ENCODE results near the gene TMEM150C. TPM values are rescaled to one million over a fixed set of nuclear protein-coding genes. Genes with fewer than 3 reads are reported as not detected.

Gene TMEM150C
- total RNA-seq, 1 donor from 2014 or later = 13.6 TPM

- H3K27me3 ChIP-seq (ENCODE audit: low read depth) = no peaks in the 10 kb centered on the region
Measured at GRCh38 chr4:82508806-82509428, 52.9 kb downstream of the TMEM150C start.

GRCh38 chr4:82508011-82508410 lies 53.8 kb downstream of the TMEM150C start:
- Histone ChIP-seq H3K27ac (replicated peaks) (no peak overlapping the region), H3K4me3 (no peak overlapping the region), H3K4me1 (no peaks in the 10 kb centered on the region), H3K27me3 (ENCODE audit: low read depth) (no peaks in the 10 kb centered on the region), H3K36me3 (peaks cover 13% of the 10 kb centered on the region), H3K9me3 (replicated peaks) (no peaks in the 10 kb centered on the region)
- intact Hi-C loops (cut with micrococcal nuclease) = no loop called here
- no peak for TF ChIP-seq CTCF (IDR thresholded peaks at IDR 0.05; ENCODE audit: borderline replicate concordance)
- no peak for DNase-seq

More at GRCh38 chr4:82508806-82509428, 52.9 kb downstream of the TMEM150C start:
- Histone ChIP-seq H3K9me3 (replicated peaks) (no peaks in the 10 kb centered on the region), H3K36me3 (peaks cover 5% of the 10 kb centered on the region), H3K4me1 (no peaks in the 10 kb centered on the region), H3K4me3 (no peak overlapping the region), H3K27ac (replicated peaks) (no peak overlapping the region)
- TF ChIP-seq CTCF (IDR thresholded peaks at IDR 0.05; ENCODE audit: borderline replicate concordance) = no peak
- no peak for DNase-seq
- intact Hi-C loops (cut with micrococcal nuclease) = no loop called here

- Histone ChIP-seq H3K4me1 (no peaks in the 10 kb centered on the region), H3K4me3 (no peak overlapping the region), H3K27ac (replicated peaks) (no peak overlapping the region), H3K9me3 (replicated peaks) (no peaks in the 10 kb centered on the region), H3K36me3 (peaks cover 33% of the 10 kb centered on the region), H3K27me3 (ENCODE audit: low read depth) (no peaks in the 10 kb centered on the region)
- intact Hi-C loops (cut with micrococcal nuclease) = no loop called here
- no peak for DNase-seq
- TF ChIP-seq CTCF (IDR thresholded peaks at IDR 0.05; ENCODE audit: borderline replicate concordance) = no peak
Measured at GRCh38 chr4:82501154-82501442, 60.7 kb downstream of the TMEM150C start.

GRCh38 chr4:82500435-82501153 lies 61.2 kb downstream of the TMEM150C start:
- no peak for TF ChIP-seq CTCF (IDR thresholded peaks at IDR 0.05; ENCODE audit: borderline replicate concordance)
- intact Hi-C loops (cut with micrococcal nuclease) = no loop called here
- no peaks in the 10 kb centered on the region for H3K9me3 ChIP-seq (replicated peaks)

GRCh38 chr4:82499738-82500434 lies 61.9 kb downstream of the TMEM150C start:
- Histone ChIP-seq H3K4me3 (no peak overlapping the region), H3K36me3 (peaks cover 41% of the 10 kb centered on the region), H3K9me3 (replicated peaks) (no peaks in the 10 kb centered on the region), H3K4me1 (no peaks in the 10 kb centered on the region), H3K27ac (replicated peaks) (no peak overlapping the region), H3K27me3 (ENCODE audit: low read depth) (no peaks in the 10 kb centered on the region)
- intact Hi-C loops (cut with micrococcal nuclease) = no loop called here
- DNase-seq = no peak
- no peak for TF ChIP-seq CTCF (IDR thresholded peaks at IDR 0.05; ENCODE audit: borderline replicate concordance)

More at GRCh38 chr4:82500435-82501153, 61.2 kb downstream of the TMEM150C start:
- Histone ChIP-seq H3K27ac (replicated peaks) (no peak overlapping the region), H3K27me3 (ENCODE audit: low read depth) (no peaks in the 10 kb centered on the region), H3K36me3 (peaks cover 37% of the 10 kb centered on the region), H3K4me3 (no peak overlapping the region), H3K4me1 (no peaks in the 10 kb centered on the region)
- DNase-seq = no peak

All from left ventricle myocardium inferior (tissue), 1 donor.